ENCODE data around the gene CTIF. TPM values are rescaled to one million over a fixed set of nuclear protein-coding genes. Genes with fewer than 3 reads are reported as not detected.

Gene CTIF
- total RNA-seq, 1 donor from 2014 or later: 72.4 TPM

DNA sequence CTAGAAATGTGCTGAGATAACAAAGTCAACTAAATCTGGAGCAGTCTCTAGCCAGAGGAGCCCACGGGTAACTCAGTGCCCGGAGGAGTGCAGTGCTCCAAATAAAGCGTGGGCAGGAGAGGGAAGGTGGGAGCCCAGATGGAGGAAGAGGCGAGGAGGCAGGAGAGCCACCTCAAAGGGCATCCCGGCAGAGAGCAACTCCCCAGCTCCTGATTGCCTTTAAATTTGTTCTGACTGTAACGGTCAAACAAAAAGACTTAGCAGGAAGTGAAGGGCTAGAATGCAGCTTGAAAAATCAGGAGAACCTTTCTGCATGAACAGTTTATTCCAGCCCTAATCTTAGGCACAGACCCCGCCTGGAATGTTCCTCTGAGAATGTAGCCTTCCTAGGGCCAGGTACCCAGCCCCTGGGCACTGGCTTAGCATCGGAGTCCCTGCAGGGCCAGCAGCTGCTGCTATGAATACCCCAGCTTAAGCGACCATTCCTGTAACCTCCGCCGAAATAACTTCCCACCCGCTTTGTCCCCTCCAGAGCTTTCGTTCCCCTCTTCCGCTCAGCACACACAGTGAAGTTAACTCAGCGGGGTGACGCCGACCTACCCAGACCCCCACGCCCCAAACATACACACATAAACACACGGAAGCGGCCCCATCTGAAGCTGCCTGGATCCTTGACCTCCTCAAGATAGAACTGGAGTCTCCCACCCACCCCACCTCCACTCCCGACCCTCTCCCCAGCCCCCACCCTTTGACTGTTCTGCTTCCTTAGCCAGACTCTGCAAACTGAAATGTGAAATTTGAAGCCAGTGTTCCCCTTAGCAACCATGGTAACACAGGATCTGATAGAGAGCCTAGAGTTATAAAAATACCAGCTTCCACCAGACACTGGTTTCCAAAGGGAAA lies 288.7 kb downstream of the CTIF start:
- H3K36me3 ChIP-seq: no peaks in the 10 kb centered on the region
- ATAC-seq (no peak), DNase-seq (peak; percentile 50)
- H3K4me3 ChIP-seq: no peak overlapping the region
- intact Hi-C loops (cut with DNase I): no loop called here
- TF ChIP-seq CTCF (IDR thresholded peaks at IDR 0.05): no peak
- H3K27me3 ChIP-seq: no peaks in the 10 kb centered on the region
- no peaks in the 10 kb centered on the region for H3K9me3 ChIP-seq
- peak overlapping the region; percentile 37 for H3K27ac ChIP-seq
- peaks cover 20% of the 10 kb centered on the region for H3K4me1 ChIP-seq

GRCh38 chr18:48828194-48828545 lies 289.3 kb downstream of the CTIF start:
- Histone ChIP-seq H3K4me1 (peaks cover 26% of the 10 kb centered on the region), H3K27ac (no peak overlapping the region), H3K4me3 (no peak overlapping the region)

GRCh38 chr18:48828691-48829442 lies 290.0 kb downstream of the CTIF start:
- H3K4me3 ChIP-seq: no peak overlapping the region
- ATAC-seq (no peak), DNase-seq (peak; percentile 49)
- H3K36me3 ChIP-seq: no peaks in the 10 kb centered on the region
- no peak overlapping the region for H3K27ac ChIP-seq
- intact Hi-C loops (cut with DNase I): no loop called here
- no peak for TF ChIP-seq CTCF (IDR thresholded peaks at IDR 0.05)
- no peaks in the 10 kb centered on the region for H3K9me3 ChIP-seq
- no peaks in the 10 kb centered on the region for H3K27me3 ChIP-seq
- H3K4me1 ChIP-seq: peaks cover 33% of the 10 kb centered on the region

More at GRCh38 chr18:48828194-48828545, 289.3 kb downstream of the CTIF start:
- no peaks in the 10 kb centered on the region for H3K9me3 ChIP-seq
- no peak for TF ChIP-seq CTCF (IDR thresholded peaks at IDR 0.05)
- no peak for ATAC-seq
- no peaks in the 10 kb centered on the region for H3K36me3 ChIP-seq
- intact Hi-C loops (cut with DNase I): no loop called here
- no peak for DNase-seq
- no peaks in the 10 kb centered on the region for H3K27me3 ChIP-seq

GRCh38 chr18:48829443-48830149 lies 290.8 kb downstream of the CTIF start:
- Histone ChIP-seq H3K27me3 (no peaks in the 10 kb centered on the region), H3K4me3 (no peak overlapping the region), H3K36me3 (no peaks in the 10 kb centered on the region), H3K9me3 (no peaks in the 10 kb centered on the region), H3K4me1 (peaks cover 33% of the 10 kb centered on the region), H3K27ac (no peak overlapping the region)
- peak; percentile 42 for DNase-seq
- intact Hi-C loops (cut with DNase I): no loop called here
- TF ChIP-seq CTCF (IDR thresholded peaks at IDR 0.05): no peak
- ATAC-seq: no peak

GRCh38 chr18:48831113-48831759 lies 292.4 kb downstream of the CTIF start:
- TF ChIP-seq CTCF (IDR thresholded peaks at IDR 0.05): no peak
- no peaks in the 10 kb centered on the region for H3K36me3 ChIP-seq
- peaks cover 40% of the 10 kb centered on the region for H3K4me1 ChIP-seq
- H3K9me3 ChIP-seq: no peaks in the 10 kb centered on the region
- DNase-seq (peak; percentile 53), ATAC-seq (no peak)
- no peak overlapping the region for H3K4me3 ChIP-seq
- no peaks in the 10 kb centered on the region for H3K27me3 ChIP-seq
- no peak overlapping the region for H3K27ac ChIP-seq
- intact Hi-C loops (cut with DNase I): no loop called here

Measured in upper lobe of right lung (tissue), 1 donor.